NCI-H2227 (cell line): ENCODE results near the gene ACSS1.

Source experiments
- DNase-seq: peaks from one replicate; lab custom pipeline; 2025; ENCODE audit not compliant: unreplicated experiment; lab: John Stamatoyannopoulos, UW

The ACSS1 gene

DNA sequence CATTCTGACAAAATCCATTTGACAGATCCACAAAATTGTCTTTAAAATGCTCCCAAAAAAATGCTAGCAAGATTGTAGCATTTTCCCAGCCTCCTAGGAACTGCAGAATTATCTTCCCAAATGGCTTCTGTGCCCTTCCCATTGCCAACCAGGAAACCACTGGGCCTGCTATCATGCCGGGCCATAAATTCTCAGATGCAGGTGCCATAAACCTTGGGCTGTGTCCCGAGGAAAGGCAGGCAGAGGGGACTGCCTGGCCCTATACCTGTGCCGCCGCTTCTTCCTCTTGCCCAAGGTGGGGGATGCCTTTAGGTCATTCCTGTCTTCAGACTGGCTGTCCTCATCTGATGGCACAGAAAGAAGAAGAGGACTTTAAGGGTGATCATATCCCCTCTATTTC lies 21.2 kb upstream of the ACSS1 start:
- DNase-seq = no peak

DNA sequence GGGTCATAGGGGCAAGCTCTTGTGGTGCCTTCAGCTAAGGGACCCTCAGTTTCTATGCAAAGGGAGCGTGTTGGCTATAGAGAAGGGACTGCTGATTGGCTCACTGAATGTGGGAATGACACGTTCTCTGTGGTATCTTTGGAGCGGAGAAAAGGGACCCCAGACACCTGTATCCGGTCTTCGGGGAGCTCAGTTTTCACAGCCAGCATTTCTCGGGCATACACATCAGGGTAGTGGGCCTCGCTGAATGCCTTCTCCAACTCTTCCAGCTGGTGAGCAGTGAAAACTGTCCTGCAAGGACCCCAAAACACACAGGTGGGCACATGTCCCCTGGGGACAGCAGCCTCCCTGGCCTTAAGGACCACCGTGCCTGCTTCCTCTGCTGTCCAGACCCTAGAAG lies 20.7 kb upstream of the ACSS1 start:
- DNase-seq = no peak

DNA sequence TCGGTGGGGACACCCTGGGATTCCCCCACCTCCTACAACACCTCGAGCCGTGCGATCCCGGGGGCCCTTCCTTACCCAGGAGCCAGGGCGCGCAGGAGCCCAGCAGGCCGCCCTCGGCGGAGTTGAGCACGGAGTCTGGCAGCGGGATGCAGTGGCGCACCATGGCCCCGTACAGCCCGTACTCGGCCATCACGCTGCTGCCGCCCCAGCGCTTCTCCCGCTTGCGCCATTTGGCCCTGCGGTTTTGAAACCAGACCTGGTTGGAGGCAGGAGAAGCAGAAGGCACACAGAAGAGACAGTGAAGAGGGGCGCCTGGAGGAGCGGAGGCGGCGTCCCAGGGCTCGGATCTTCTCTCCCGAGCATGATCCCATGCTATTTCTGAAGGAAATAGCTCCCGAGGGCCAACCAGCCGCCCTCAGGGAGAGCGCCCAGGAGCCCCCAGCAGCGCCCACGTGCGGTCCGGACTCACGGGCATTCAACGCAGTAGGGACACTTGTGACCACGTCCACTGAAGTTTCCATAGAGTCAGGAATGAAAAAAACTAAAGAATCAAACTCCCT lies 19.8 kb upstream of the ACSS1 start:
- DNase-seq = peak; percentile 43

DNA sequence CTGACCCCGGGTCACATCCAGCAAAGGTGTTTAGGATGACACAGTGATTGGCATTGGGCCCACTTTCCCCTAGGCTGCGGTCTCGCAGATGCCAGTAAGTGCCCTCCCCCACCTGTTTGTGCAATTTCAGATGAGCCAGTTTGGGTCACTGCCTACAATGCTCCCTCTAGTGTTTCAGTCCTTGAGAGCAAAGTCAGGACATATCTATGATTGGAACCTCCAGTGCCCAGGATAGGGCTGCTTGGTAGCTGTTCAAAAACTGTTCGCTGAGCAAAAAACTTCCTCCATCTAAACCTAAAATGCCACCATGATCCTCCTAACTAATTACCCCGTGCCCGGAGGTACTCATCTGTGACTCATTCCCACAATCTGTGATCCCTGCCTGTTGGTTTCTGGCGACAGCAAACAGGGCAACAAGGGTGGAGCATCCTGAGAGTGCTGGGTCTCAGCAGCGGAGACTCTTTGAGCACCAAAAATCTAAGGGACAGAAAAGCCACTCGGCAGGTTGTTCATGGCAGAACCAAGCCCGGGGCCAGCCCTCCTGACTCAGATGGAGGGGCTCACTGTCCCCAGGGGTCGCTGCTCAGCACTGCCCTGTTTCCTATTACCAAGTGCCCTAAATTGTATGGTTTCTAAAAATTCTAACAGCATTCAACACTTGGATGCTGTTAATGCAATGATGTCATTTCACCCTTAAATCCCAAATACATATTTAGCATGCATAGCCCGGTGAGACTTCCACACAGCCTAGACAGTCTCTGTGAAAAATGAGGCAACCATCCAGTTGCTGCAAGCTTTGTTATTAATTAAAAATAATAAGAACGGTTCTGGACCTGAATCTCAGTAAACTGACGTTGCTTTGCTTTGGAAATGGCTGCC lies 19.0 kb upstream of the ACSS1 start:
- peak; percentile 58 for DNase-seq

DNA sequence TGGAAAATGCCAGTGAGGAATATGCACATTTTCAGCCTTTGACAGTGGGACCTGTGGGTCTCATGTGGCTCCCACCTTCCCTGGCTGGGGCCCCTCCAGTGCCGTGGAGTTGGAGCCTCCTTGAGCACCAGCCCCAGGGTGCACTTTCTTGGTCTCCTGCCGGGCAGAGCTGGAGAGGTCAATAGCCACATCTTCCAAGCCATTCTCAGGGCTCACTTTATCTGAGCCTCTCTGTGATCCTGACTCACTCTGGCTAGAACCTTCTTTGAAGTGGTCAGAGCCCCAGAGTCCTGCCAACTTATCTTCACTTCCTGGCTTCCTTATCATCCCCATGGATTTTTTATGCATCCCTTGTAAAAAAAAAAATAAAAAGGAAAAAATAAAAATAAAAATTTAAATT lies 18.3 kb upstream of the ACSS1 start:
- no peak for DNase-seq

DNA sequence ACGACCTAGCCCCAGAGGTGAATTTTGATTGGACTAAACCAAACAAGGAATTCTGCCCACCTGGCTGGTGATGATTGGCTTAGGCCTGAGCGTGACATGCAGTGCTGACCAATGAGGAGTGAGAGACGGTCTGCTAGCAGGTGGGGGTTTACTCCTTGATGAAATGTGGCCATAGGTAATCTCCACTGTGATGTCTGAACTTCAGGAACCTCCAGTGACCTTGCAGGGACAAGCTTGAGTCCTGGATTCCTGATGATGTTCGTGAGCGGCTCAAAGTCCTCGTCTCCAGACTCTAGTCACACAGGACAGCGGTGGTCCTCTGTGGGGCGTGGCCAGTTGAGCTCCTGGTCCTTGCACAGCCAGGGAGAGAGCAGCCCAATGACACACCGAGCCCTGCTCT lies 15.6 kb upstream of the ACSS1 start:
- DNase-seq = no peak

DNA sequence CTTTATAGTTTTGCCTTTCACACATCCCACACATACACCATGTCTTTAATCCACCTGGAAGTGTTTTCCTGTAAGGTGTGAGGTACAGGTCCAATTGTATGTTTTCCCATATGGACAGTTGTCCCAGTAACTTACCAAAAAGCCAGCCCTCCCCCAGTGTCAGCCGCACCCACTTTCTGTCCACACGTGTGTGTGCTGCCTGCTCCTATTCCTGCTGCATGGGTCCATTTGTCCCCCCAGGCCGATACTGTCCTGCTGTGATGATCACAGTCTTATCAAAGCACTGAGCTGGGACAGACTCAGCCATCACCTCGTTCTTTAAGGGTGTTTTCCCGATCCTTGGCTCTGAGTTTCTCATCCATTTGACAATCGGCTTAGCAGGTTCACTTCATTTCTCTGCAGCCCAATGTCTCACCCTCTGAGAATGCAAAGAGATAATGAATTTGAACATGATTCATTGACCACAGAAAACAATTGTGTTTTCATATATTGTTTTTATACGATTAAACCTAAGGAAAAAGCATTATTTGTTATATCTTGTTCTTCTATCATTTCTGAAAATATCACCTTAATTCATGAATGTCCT lies 14.4 kb upstream of the ACSS1 start:
- DNase-seq = no peak

DNA sequence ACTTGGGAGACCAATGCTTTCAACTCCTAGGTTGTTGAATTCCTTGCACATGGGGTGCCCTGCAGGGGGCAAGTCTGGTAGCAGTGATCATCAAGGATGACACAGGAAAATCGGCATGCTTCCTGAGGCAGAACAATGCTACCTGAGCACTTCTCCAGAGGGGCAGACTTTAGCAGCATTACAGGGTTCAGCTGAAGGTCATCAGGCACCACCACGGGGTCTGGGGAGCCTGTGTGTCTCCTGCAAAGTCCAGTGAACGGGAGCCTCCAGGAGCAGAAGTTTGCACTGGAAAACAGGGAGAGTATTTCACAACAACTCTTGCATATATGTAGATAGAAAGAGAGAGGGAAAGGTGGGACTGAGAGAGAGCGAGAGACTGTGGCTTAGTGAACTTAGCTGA lies 13.8 kb upstream of the ACSS1 start:
- no peak for DNase-seq

DNA sequence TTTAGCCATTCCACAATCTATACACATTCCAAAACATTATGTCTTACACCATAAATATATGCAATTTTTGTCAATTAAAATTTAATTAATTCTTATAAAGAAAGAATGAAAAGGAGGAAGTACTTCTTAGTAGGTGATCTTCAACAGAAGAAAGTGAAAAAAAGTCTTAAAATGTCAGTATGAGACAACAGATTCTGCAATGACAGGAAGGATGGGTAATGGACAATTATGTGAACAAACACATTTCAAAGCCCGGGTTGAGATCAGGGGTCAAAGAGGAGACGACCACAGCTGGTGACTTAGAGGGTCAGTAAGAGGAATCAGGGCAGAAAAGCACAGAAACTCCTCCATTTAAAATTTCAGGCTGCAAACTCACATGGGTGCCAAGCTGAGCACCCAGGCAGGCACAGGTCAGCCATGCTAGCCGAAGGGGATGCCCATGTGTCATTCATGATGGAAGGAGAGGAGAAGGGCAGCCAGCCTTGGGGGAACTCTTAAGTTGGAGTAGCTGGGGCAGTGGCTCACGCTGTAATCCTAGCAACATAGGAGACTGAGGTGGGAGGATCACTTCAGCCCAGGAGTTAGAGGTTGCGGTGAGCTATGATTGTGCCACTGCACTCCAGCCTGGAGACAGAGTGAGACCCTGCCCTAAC lies 13.0 kb upstream of the ACSS1 start:
- no peak for DNase-seq

DNA sequence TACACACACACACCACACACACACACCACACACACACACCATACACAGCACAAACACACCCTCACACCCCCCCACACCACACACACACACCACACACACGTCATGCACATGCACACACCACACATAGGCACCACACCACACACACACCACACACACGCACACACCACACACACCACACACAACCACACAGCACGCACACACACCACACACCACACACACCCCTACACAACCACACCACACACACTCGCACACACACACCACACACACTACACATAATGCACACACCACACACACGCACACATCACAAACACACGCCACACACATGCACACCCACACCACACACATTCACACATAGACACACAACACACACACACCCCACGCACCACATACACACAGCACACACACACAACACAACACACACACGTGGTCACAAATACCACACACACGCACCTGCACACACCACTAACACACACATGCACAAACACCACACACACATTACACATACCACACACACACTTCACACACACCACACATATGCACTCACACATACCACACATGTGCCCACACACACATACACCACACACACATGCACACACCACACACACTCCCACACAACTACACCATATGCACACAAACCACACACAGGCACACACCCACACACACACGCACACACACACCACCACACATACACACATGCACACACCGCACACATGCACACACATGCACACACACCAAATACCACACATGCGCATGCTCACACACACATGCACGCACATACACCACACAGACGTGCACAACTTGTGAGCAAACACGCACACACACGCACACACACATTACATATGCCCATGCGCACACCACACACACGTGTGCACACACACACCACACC lies 9.4 kb upstream of the ACSS1 start:
- no peak for DNase-seq

DNA sequence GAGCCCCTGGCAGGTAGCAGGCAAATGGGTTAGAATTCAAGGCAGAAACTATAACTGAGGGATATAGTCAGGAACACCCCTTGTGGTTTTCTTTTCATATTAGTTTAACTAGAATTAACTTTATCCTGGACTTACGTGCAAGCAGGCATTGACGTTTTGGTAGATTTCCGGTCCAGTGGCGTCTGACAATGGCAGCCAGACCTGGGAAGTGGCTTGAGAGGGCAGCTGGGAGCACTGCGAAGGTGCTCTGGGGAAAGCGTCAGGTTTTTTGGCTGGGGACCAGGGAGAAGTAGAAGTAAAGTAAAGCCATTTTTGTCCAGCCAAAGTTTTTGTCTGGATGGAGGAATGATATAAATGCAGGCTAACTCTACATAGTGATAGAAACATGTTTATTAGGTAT lies 8.4 kb upstream of the ACSS1 start:
- DNase-seq = no peak

DNA sequence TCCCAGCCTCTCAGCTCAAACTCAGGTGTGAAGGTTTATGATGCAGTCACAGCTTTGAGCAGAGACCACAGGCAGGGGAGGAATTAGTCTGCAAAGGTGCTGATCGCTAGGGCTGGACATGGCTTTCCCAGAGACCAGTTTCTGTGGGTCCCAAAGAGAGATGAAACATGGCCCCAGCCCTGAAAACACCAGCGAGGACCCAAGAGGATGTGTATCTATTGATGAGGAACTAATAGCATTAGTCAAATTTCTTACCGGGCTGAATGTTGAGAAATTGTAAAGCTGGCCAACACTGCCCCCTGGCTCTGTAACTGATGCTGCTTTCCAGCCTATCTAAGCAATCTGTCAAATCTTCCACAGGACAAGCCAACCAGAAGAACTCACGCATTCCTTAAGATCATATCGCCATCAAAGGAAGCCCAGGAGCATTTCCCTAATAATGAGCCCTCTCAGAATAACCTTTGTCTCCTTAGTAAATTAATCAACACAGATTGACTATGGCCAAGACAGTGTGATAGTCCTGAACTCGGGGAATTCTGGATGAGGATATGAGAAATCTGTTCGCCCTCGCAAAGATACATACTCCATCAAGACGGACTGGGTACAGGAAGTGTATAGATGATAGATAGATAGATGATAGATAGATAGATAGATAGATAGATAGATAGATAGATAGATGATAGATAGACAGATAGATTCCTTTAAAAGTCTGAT lies 7.8 kb upstream of the ACSS1 start:
- peak; percentile 50 for DNase-seq

DNA sequence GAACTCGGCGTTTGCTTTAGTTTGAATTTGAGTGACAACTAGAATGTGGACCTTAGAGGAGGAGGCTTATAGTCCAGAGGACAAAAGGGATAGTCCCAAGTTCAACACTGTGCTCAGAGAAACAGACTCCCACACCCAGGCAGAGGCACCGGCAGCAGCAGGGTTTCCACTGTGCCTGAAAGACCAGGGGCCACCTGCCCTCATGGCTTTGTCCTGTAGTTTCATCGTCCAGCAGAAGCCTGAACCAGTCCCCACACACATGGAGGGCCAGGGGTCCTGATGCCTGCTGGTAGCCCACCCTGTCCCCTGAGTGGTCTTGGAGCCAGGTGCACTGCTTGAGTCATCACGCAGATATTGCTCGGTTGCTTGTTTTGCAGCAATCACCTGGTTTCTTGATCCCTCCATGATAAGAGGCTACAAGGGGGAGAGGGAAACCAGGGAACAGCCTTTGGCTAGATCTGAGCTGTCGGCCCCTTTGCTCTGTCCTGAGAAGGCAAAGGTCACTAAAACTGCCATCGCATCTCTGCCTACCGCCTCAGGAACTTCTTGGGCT lies 7.2 kb upstream of the ACSS1 start:
- no peak for DNase-seq

DNA sequence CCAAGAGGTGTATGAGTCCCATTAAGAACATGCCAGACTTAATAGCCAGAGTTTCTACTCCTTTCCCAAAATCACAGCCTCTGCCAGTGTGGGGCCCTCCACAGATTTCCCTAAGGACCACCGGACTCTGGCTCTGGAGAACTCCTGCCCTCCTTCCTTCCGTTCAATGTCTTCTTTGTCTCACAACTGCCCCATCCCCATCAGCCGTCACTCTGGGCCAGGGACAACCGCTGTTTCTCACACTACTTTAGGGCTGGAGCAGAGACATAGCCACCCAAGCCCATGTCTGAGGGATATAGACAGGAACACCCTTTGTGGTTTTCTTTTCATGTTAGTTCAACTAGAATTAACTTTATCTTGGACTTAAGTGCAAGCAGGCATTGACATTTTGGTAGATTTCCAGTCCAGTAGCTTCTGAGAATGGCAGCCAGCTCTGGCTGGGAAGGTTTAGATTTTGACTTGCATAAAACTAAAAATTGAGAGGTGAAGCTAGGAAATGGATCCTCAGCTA lies 6.7 kb upstream of the ACSS1 start:
- no peak for DNase-seq

DNA sequence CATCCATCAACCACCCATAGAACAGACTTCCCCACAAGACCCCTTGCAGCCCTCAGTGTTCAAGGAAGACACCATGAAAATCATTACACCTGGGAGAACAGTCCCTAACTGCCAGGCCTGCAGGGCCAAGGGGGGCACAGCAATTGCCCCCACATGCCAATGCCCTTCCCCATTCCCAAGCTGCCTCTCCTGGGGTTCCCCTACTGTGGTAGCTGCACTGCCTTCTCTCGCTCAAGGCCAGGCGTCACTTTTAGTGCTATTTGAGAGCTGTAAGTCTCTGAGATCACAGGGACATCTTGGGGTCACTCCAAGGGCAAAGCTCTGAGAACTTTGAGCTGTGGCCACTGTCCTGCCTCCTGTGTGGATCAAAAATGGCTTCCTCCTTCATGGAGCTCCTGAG lies 6.0 kb upstream of the ACSS1 start:
- DNase-seq = no peak

DNA sequence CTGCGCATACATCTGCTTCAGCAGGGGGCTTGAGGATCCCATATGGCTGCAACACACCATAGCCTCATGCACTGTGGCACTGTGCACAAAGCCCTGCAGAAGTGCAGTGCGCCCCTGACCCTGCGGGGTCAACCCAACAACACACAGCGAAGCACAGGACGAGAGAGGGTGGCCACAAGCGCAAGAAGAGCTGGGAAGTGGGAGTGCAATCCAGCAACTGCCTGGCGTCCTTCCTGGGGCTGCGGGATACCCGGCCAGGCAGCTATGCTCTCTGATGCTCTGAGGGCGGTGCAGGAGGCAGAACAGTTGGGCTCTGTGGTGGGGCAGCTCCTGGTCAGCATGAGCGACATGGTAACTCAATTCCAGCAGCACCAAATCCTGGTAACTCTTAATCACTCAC lies 5.6 kb upstream of the ACSS1 start:
- DNase-seq = no peak

DNA sequence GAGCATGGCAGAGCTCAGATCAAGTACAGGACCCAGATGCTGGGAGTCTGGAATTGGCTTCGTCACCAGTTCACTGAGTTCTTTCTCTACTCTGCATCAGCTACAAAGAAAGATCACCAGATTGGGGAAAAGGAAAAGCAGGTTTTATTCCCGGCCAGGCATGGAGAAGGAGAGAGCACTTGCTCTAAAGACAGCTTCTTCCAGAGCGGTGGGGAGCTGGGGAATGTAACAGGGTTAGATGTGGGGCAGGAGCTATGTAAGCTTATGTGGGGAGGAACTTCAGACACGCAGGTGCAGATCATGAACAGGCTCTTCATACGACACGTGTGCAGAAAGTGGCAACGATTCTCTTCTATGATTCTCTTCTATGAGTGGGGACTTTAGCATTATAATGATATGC lies 4.9 kb upstream of the ACSS1 start:
- no peak for DNase-seq

DNA sequence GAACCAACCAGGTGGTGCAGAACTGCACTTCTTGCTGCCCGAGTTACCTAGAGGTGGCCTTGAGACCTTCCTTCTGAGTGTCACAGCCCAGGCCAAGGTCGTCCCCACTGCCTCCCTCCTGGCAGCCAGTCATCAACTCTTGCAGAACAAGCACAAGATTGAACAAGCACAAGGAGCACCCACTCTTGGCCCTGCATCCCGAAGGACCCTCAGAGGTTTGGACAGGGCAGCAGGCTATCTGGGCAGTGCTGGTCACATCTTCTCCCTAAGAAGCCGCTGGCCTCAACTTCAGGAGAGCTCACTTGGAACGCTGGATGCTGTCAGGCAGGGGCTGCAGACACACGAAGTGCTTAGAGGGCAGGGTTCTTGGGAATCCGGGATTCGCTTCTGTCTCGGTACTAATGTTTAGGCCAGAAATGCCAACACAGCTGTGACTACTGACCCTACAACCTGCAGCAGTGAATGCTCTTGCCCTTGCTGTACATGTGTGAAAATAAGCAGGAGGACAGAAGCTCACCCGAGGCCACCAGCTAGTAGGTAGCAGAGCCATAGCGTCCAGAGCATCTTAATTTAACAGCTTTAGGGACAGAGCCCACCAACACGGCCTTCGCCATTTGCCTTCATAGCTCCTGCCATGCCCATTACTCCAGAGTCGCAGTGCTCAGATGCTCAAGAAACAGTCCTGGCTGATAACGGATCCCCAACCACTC lies 4.0 kb upstream of the ACSS1 start:
- DNase-seq = no peak

DNA sequence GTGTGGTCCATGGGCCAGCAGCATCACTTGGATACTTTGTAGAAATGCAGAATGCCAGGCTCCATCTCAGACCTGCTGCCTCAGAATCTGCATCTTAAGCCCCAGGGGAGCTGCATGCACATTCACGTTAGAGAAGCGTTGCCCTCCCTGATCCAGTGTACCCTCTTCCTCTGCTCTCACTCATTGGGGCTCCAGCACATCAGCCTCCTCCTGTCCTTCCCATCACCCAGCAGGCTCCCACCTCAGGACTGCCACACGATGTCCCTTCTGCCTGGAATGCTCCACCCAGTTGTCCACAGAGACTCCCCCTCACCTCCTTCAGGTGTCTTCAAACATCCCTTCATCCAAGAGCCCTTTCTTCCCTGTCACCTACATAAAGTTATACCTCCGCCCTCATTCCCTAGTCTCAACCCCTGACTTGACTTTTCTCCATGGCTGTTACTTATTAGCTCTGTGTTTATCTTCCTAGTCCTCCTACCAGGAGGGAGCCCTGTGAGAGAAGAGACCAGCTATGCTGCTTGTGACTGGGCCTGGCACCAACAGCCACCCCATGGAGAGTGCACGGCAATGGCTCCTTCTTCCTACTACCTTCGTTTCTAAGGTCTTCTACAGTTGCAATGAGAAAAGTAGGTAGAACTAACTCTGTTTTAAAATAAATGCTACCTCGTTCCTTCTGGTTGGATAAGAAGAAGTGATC lies 3.3 kb upstream of the ACSS1 start:
- no peak for DNase-seq
